ENCODE results near the gene HSD17B14. TPM values are rescaled to one million over a fixed set of nuclear protein-coding genes. Genes with fewer than 3 reads are reported as not detected.

The HSD17B14 gene
- total RNA-seq, 1 experiment from 2014 or later = 3.9 TPM

DNA sequence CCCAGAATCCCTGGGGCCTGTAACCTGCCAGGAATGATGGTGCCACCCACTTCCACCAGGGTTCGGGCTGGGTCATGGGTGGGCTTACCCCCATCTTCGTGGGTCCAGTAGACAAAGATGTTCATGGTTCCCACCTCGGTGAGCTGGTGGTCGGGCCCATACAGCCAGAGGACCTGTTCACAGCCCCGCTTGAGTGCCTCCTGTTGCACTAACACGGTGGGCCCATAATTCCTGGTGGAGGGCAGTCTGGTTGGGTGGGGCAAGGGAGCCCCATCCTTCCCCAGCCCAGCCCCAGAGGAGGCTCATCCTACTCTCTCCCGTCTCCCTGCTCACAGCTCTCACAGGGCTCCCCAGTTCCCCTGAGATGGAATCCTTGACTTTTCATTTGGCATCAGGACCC is 39.2 kb downstream of the HSD17B14 start:
- Histone ChIP-seq H3K27ac (ENCODE audit: low read depth, low read length) (no peak overlapping the region), H3K9me2 (ENCODE audit: insufficient read depth) (no peaks in the 10 kb centered on the region), H3K9me3 (ENCODE audit: control insufficient read depth in 1 of 2, insufficient read depth in 1 of 2, low read depth in 1 of 2, low read length in 2 of 2) (no peaks in the 10 kb centered on the region), H3K27me3 (ENCODE audit: insufficient read depth, low read length) (no peaks in the 10 kb centered on the region), H4K20me1 (ENCODE audit: insufficient read depth) (no peaks in the 10 kb centered on the region), H3K36me3 (ENCODE audit: control insufficient read depth in 1 of 2, insufficient read depth in 2 of 2, low read length in 2 of 2) (no peaks in the 10 kb centered on the region), H3K79me2 (ENCODE audit: insufficient read depth, low read length) (no peaks in the 10 kb centered on the region), H3K4me2 (ENCODE audit: low read length) (no peak overlapping the region), H3K9ac (ENCODE audit: low read length) (no peak overlapping the region), H2AFZ (ENCODE audit: low read depth, low read length, poor library complexity, severe bottlenecking) (no peak overlapping the region), H3K4me1 (ENCODE audit: control insufficient read depth in 1 of 2, insufficient read depth in 2 of 2, low read length in 2 of 2) (peaks cover 0 to 11% of the 10 kb centered on the region in 2 experiments; a peak in 1 of 4 replicates), H3K4me3 (replicated peaks in 1 of 2; ENCODE audit: low read depth in 1 of 2, low read length in 2 of 2) (no peak overlapping the region)
- RAD21 ChIA-PET (ENCODE audit: low non-redundant PET in 1 of 2, low total read pairs in 2 of 2, uncharacterized antibody in 2 of 2, unreplicated experiment in 2 of 2) = no interaction called here
- DNase-seq (ENCODE audit: low read depth, low spot score) (no peak), ATAC-seq (no peak)
- intact Hi-C loops (cut with micrococcal nuclease) = no loop called here
- POLR2A ChIA-PET = no interaction called here
- CTCF ChIA-PET = interaction anchor here (1.4 kb wide), 1 partner anchor 197 kb away, joined by 4 read pairs; the partner anchor contains the start of genes GYS1 and RUVBL2
- BruUV-seq (replicated peaks) = no TSS peak
- TF ChIP-seq FOSL1 (IDR thresholded peaks at IDR 0.05; ENCODE audit: low read depth) (no peak), ELF1 (IDR thresholded peaks at IDR 0.05; ENCODE audit: borderline replicate concordance, low read depth) (no peak), CEBPB (IDR thresholded peaks at IDR 0.05; ENCODE audit: low read depth) (no peak), RAD21 (IDR thresholded peaks at IDR 0.05; ENCODE audit: low read depth) (no peak)
- TF ChIP-seq, protein P1, sequence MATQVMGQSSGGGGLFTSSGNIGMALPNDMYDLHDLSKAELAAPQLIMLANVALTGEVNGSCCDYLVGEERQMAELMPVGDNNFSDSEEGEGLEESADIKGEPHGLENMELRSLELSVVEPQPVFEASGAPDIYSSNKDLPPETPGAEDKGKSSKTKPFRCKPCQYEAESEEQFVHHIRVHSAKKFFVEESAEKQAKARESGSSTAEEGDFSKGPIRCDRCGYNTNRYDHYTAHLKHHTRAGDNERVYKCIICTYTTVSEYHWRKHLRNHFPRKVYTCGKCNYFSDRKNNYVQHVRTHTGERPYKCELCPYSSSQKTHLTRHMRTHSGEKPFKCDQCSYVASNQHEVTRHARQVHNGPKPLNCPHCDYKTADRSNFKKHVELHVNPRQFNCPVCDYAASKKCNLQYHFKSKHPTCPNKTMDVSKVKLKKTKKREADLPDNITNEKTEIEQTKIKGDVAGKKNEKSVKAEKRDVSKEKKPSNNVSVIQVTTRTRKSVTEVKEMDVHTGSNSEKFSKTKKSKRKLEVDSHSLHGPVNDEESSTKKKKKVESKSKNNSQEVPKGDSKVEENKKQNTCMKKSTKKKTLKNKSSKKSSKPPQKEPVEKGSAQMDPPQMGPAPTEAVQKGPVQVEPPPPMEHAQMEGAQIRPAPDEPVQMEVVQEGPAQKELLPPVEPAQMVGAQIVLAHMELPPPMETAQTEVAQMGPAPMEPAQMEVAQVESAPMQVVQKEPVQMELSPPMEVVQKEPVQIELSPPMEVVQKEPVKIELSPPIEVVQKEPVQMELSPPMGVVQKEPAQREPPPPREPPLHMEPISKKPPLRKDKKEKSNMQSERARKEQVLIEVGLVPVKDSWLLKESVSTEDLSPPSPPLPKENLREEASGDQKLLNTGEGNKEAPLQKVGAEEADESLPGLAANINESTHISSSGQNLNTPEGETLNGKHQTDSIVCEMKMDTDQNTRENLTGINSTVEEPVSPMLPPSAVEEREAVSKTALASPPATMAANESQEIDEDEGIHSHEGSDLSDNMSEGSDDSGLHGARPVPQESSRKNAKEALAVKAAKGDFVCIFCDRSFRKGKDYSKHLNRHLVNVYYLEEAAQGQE (IDR thresholded peaks at IDR 0.05; ENCODE audit: low read depth) = no peak
- TF ChIP-seq, protein P2, sequence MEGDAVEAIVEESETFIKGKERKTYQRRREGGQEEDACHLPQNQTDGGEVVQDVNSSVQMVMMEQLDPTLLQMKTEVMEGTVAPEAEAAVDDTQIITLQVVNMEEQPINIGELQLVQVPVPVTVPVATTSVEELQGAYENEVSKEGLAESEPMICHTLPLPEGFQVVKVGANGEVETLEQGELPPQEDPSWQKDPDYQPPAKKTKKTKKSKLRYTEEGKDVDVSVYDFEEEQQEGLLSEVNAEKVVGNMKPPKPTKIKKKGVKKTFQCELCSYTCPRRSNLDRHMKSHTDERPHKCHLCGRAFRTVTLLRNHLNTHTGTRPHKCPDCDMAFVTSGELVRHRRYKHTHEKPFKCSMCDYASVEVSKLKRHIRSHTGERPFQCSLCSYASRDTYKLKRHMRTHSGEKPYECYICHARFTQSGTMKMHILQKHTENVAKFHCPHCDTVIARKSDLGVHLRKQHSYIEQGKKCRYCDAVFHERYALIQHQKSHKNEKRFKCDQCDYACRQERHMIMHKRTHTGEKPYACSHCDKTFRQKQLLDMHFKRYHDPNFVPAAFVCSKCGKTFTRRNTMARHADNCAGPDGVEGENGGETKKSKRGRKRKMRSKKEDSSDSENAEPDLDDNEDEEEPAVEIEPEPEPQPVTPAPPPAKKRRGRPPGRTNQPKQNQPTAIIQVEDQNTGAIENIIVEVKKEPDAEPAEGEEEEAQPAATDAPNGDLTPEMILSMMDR (IDR thresholded peaks at IDR 0.05 in 2 of 3, conservative IDR thresholded peaks at IDR 0.05 in 1 of 3; ENCODE audit: borderline replicate concordance in 1 of 3, insufficient read depth in 1 of 3, low read depth in 2 of 3, low read length in 2 of 3) = no peak

All from HCT116 (cell line).